Calu3 (cell line): ENCODE data around the gene BLOC1S1. TPM values are rescaled to one million over a fixed set of nuclear protein-coding genes. Genes with fewer than 3 reads are reported as not detected.
"Not testable (repeated sequence)": the region's sequence is repeated elsewhere in the genome, so short reads cannot be mapped to it uniquely, and the experiment has no call there.

Experiments used
- BruUV-seq: library from RNA; stranded (reverse); fragments of 400-500 nt; replicated peaks from 2 replicates; lab custom pipeline; 2021; lab: Mats Ljungman, UMichigan
- CTCF ChIA-PET: fragments of 300-600 bp; sonication (Branson Sonifier 250); formaldehyde crosslinking; loops from one replicate; lab custom pipeline; 2022; ENCODE audit warnings: antibody characterized with exemption; lab: Charles Lee
- DNase-seq: peaks from one replicate; pipeline ENCODE4 v3.0.0; 2022
- H3K27ac Mint-ChIP-seq: one replicate; pipeline ENCODE4 v1.8.0; 2022; ENCODE audit warnings: mixed read lengths; ENCODE audit not compliant: unreplicated experiment
- H3K27me3 Mint-ChIP-seq: one replicate; pipeline ENCODE4 v1.8.0; 2022; ENCODE audit warnings: mixed read lengths; ENCODE audit not compliant: unreplicated experiment
- H3K36me3 Mint-ChIP-seq: one replicate; pipeline ENCODE4 v1.8.0; 2022; ENCODE audit warnings: mild to moderate bottlenecking, moderate library complexity, mixed read lengths; ENCODE audit not compliant: insufficient read depth, unreplicated experiment
- H3K4me1 Mint-ChIP-seq: one replicate; pipeline ENCODE4 v1.8.0; 2022; ENCODE audit warnings: mild to moderate bottlenecking, low read depth, mixed read lengths; ENCODE audit not compliant: unreplicated experiment
- H3K4me3 Mint-ChIP-seq: one replicate; pipeline ENCODE4 v1.8.0; 2022; ENCODE audit warnings: mild to moderate bottlenecking, low read depth, moderate library complexity, mixed read lengths; ENCODE audit not compliant: unreplicated experiment
- H3K9me3 Mint-ChIP-seq: one replicate; pipeline ENCODE4 v1.8.0; 2022; ENCODE audit warnings: low read depth, mixed read lengths; ENCODE audit not compliant: unreplicated experiment
- intact Hi-C: fragments of 100-400 bp; cut with micrococcal nuclease; formaldehyde crosslinking; loops from one replicate; pipeline ENCODE4 v1.10.0; 2022; ENCODE audit not compliant: unreplicated experiment
- total RNA-seq: library from RNA; stranded (reverse); gene quantifications from 2 replicates; pipeline ENCODE4 v1.2.3, GENCODE V29; 2022
- TF ChIP-seq, protein P1 (sequence below): fragments of 200-600 bp; IDR thresholded peaks from one replicate; pipeline ENCODE4 v1.8.0; 2022; ENCODE audit warnings: antibody characterized with exemption; ENCODE audit not compliant: unreplicated experiment

The BLOC1S1 gene
- total RNA-seq, 1 experiment from 2014 or later: 71.0 TPM

- peaks cover 40% of the 10 kb centered on the region for H3K36me3 Mint-ChIP-seq
- CTCF ChIA-PET: interaction anchor here (0.6 to 1.4 kb wide), 3 partner anchors 62 to 257 kb away, joined by 3 read pairs; partner anchors contain the start of genes ORMDL2 and SARNP
- BruUV-seq: no TSS peak
- no peaks in the 10 kb centered on the region for H3K4me1 Mint-ChIP-seq
- no peak overlapping the region for H3K27ac Mint-ChIP-seq
- H3K27me3 Mint-ChIP-seq: no peaks in the 10 kb centered on the region
- intact Hi-C loops: no loop called here
- no peak for DNase-seq
- H3K4me3 Mint-ChIP-seq: no peak overlapping the region
- H3K9me3 Mint-ChIP-seq: no peaks in the 10 kb centered on the region
- TF ChIP-seq, protein P1, sequence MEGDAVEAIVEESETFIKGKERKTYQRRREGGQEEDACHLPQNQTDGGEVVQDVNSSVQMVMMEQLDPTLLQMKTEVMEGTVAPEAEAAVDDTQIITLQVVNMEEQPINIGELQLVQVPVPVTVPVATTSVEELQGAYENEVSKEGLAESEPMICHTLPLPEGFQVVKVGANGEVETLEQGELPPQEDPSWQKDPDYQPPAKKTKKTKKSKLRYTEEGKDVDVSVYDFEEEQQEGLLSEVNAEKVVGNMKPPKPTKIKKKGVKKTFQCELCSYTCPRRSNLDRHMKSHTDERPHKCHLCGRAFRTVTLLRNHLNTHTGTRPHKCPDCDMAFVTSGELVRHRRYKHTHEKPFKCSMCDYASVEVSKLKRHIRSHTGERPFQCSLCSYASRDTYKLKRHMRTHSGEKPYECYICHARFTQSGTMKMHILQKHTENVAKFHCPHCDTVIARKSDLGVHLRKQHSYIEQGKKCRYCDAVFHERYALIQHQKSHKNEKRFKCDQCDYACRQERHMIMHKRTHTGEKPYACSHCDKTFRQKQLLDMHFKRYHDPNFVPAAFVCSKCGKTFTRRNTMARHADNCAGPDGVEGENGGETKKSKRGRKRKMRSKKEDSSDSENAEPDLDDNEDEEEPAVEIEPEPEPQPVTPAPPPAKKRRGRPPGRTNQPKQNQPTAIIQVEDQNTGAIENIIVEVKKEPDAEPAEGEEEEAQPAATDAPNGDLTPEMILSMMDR: no peak
Measured at GRCh38 chr12:55755246-55755645, 39.4 kb downstream of the BLOC1S1 start.

- H3K27ac Mint-ChIP-seq: no peak overlapping the region
- no peaks in the 10 kb centered on the region for H3K4me1 Mint-ChIP-seq
- BruUV-seq: no TSS peak
- intact Hi-C loops: no loop called here
- peaks cover 48% of the 10 kb centered on the region for H3K36me3 Mint-ChIP-seq
- CTCF ChIA-PET: no interaction called here
- no peak for DNase-seq
- H3K4me3 Mint-ChIP-seq: no peak overlapping the region
- no peaks in the 10 kb centered on the region for H3K27me3 Mint-ChIP-seq
- TF ChIP-seq, protein P1: no peak
- H3K9me3 Mint-ChIP-seq: no peaks in the 10 kb centered on the region
Measured at GRCh38 chr12:55757701-55758100, 41.9 kb downstream of the BLOC1S1 start.

GRCh38 chr12:55758575-55758974 lies 42.7 kb downstream of the BLOC1S1 start:
- BruUV-seq, H3K9me3 Mint-ChIP-seq, H3K4me3 Mint-ChIP-seq, H3K27me3 Mint-ChIP-seq, H3K4me1 Mint-ChIP-seq, intact Hi-C loops, DNase-seq, H3K27ac Mint-ChIP-seq: not testable (repeated sequence)
- H3K36me3 Mint-ChIP-seq: peaks cover 40% of the 10 kb centered on the region
- CTCF ChIA-PET: interaction anchor here (0.7 kb wide), 2 partner anchors 10 to 1486 kb away, joined by 4 to 7 read pairs; no protein-coding TSS in a partner anchor

DNA sequence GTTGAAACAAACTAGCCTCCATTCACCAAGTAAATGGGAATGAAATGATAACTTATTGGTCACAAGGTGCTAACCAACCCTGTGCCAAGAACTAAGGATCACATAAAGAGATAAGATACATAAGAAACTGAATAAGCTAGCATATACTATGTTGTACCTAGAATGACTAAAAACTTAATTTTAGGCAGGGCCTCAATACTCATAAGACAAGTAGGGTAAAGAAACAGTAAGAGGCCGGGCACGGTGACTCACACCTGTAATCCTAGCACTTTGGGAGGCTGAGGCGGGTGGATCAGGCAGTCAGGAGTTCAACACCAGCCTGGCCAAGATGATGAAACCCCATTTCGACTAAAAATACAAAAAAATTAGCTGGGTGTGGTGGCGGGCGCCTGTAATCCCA lies 44.8 kb downstream of the BLOC1S1 start:
- Mint-ChIP-seq H3K27me3 (no peaks in the 10 kb centered on the region), H3K36me3 (peaks cover 33% of the 10 kb centered on the region), H3K9me3 (no peaks in the 10 kb centered on the region), H3K4me1 (no peaks in the 10 kb centered on the region), H3K4me3 (no peak overlapping the region), H3K27ac (no peak overlapping the region)
- TF ChIP-seq, protein P1: no peak
- no TSS peak for BruUV-seq
- intact Hi-C loops: no loop called here
- CTCF ChIA-PET: no interaction called here
- no peak for DNase-seq

DNA sequence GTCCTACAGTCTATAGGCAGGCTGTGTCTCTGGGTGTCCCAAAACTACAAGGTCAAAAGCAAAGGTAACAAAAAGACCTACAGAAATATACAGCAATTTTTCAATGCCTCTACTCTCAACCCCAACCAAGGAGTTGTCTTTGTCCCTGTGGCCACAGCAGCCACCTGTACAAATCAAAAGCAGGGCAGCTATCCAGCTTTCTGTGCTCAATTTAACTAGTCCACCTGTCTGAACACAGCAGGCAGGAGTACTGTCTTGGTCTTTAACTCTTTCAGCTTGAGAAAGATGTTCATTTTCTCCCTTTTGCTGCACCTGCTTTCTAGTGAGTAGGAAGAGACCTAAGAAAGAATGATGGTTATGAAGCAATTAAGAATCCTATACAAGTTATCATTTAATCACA lies 46.8 kb downstream of the BLOC1S1 start:
- BruUV-seq: no TSS peak
- no peak for DNase-seq
- Mint-ChIP-seq H3K27me3 (no peaks in the 10 kb centered on the region), H3K36me3 (peaks cover 33% of the 10 kb centered on the region), H3K4me1 (no peaks in the 10 kb centered on the region), H3K9me3 (no peaks in the 10 kb centered on the region), H3K4me3 (no peak overlapping the region), H3K27ac (no peak overlapping the region)
- TF ChIP-seq, protein P1: no peak
- intact Hi-C loops: no loop called here
- CTCF ChIA-PET: no interaction called here
